HCEC 1CT (cell line): Measurements from ENCODE around the gene SPTBN5.

ENCODE experiments used
- DNase-seq: peaks from one replicate; pipeline ENCODE4 v3.0.0-alpha.2; 2017

SPTBN5 gene

GRCh38 chr15:41820791-41821423 is 72.9 kb downstream of the SPTBN5 start:
- DNase-seq: no peak

GRCh38 chr15:41819455-41820050 is 74.3 kb downstream of the SPTBN5 start:
- DNase-seq: no peak

GRCh38 chr15:41817781-41818180 is 76.1 kb downstream of the SPTBN5 start:
- DNase-seq: no peak

- no peak for DNase-seq
Observed at GRCh38 chr15:41817327-41817726, 76.5 kb downstream of the SPTBN5 start.

- no peak for DNase-seq
Observed at GRCh38 chr15:41816788-41817187, 77.1 kb downstream of the SPTBN5 start.

- DNase-seq: no peak
Observed at GRCh38 chr15:41814534-41814933, 79.3 kb downstream of the SPTBN5 start.

GRCh38 chr15:41813426-41813825 is 80.4 kb downstream of the SPTBN5 start:
- DNase-seq: no peak

- no peak for DNase-seq
Observed at GRCh38 chr15:41812820-41813375, 81.0 kb downstream of the SPTBN5 start.

- DNase-seq: peak; percentile 77
Observed at GRCh38 chr15:41811432-41812195, 82.2 kb downstream of the SPTBN5 start.

GRCh38 chr15:41810651-41811431 is 83.0 kb downstream of the SPTBN5 start:
- DNase-seq: no peak

GRCh38 chr15:41809526-41810220 is 84.2 kb downstream of the SPTBN5 start:
- no peak for DNase-seq

- peak; percentile 55 for DNase-seq
Observed at GRCh38 chr15:41809121-41809520, 84.7 kb downstream of the SPTBN5 start.

GRCh38 chr15:41806291-41807181 is 87.3 kb downstream of the SPTBN5 start:
- DNase-seq: no peak

- no peak for DNase-seq
Observed at GRCh38 chr15:41805711-41806110, 88.1 kb downstream of the SPTBN5 start.

GRCh38 chr15:41804916-41805666 is 88.8 kb downstream of the SPTBN5 start:
- DNase-seq: no peak

- no peak for DNase-seq
Observed at GRCh38 chr15:41804361-41804760, 89.5 kb downstream of the SPTBN5 start.

GRCh38 chr15:41801850-41802455 is 91.9 kb downstream of the SPTBN5 start:
- peak; percentile 54 for DNase-seq

GRCh38 chr15:41801185-41801584 is 92.7 kb downstream of the SPTBN5 start:
- DNase-seq: no peak

GRCh38 chr15:41799488-41799805 is 94.4 kb downstream of the SPTBN5 start:
- DNase-seq: no peak
